ENCODE results near the gene TMEM125.

The TMEM125 gene

DNA sequence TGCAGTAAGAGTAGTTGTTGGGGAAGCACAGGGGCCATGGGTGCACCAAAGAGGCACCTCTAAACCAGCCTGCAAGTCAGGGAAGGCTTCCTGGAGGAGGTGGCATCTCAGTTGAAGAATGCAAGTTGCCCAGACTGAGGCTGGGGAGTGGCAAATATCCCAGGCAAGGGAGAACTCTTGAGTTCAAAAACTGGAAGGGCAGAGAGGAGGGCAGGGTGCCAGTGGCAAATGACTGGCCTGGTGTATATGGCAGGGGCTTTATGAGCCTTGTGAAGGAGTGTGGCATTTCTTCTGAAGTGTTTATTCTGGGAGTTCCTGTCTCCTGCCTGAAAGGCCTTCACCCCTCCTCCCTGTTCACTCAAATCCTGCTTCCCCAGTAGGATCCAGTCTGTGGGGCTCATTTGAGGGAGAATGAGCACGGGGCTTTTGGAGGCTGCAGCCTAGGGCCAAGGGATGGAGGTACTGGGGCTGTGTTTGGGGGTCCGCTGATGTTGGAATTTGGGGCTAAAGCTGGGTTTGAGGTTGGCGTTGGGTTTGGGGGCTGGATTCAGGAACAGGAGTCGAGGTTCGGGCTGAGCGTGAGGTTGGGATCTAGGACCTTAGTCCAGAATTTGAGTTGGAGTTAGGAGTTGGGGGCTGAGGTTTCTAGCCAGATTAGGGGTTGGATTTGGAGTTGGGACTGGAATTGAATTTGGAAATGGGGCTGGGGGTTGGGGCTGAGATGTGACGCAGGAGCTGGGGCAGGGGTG lies at the start of gene TMEM125:
TSS of gene TMEM125 (plus strand) at position 357 of the 749 bp plus-strand sequence. CDS start 2,740 bp downstream, outside the sequence.
- DNase-seq = no peak

GRCh38 chr1:43220905-43221778 lies 48.6 kb upstream of the TMEM125 start:
- no peak for DNase-seq

DNA sequence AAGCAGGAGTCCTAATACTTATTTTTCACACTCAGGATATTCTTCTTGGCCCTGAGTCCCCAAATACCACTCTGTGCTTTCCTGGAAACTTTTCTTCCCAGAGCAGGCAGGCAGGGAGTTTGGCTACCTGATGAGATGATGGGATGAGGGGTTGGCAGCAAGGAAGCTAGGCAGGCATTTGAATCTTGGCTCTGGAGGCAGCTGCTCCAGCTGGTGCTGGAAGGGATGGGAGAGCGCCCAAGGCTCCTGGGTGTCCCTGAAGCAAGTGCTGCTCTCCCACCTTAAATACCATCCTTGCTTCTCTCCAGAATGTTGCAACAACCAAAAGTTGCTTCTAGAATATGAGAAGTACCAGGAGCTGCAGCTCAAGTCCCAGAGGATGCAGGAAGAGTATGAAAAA lies 48.0 kb upstream of the TMEM125 start:
- no peak for DNase-seq

GRCh38 chr1:43222879-43223278 lies 46.9 kb upstream of the TMEM125 start:
- no peak for DNase-seq

GRCh38 chr1:43225168-43225567 lies 44.6 kb upstream of the TMEM125 start:
- no peak for DNase-seq

- DNase-seq = peak; percentile 58
Measured at GRCh38 chr1:43227143-43227764, 42.5 kb upstream of the TMEM125 start.

GRCh38 chr1:43229826-43230780 lies 39.7 kb upstream of the TMEM125 start:
- no peak for DNase-seq

DNA sequence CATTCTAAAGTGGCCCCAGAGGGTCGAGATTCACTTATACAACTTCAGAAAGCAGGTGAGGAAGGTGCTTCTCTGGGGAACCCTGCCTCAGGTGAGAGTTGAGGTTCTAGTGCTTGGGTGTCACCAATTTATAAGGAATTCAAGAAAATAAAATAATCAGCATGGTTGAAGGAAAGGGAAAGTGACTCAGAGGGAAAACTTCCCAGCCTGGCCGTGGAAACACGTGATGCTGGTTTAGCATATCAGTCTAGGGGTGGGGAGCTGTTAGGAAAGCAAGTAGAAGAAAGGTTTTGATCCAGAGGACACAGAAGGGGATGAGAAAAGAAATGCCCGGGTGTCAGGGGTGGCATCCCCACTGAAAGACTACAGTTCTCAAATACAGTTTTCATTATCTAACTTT lies 37.7 kb upstream of the TMEM125 start:
- DNase-seq = no peak

DNA sequence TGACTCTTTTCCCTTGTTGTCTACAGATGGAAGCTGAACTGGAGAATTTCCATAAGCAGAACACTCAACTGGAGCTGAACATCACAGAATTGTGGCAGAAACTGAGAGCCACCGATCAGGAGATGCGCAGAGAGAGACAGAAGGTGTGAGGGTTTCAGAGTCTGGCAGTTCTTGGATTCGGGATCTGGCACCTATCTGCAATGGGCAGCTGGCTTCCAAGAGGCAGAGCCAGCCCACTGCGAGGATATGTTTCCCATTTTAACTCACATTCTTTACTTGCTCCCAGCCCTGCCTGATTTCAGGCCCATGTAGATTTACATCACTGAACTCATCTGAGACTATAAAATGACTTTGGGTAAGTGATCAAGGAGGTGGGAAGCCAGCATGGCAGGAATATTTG lies 37.3 kb upstream of the TMEM125 start:
- no peak for DNase-seq

- no peak for DNase-seq
Measured at GRCh38 chr1:43233631-43234030, 36.2 kb upstream of the TMEM125 start.

DNA sequence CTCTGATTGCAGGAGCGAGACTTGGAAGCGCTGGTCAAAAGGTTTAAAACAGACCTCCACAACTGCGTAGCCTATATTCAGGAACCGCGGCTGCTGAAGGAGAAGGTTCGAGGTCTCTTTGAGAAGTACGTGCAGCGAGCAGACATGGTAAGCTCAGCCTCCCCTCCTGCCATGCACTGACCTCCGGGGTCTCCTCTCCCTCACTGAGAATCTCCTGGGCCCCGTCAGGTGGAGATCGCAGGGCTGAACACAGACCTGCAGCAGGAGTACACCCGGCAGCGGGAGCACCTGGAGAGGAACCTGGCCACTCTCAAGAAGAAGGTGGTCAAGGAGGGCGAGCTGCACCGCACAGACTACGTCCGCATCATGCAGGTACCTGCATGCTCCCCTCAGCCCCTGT lies 35.5 kb upstream of the TMEM125 start:
- no peak for DNase-seq

- no peak for DNase-seq
Measured at GRCh38 chr1:43235040-43235439, 34.7 kb upstream of the TMEM125 start.

GRCh38 chr1:43235451-43236121 lies 34.2 kb upstream of the TMEM125 start:
- DNase-seq = no peak

DNA sequence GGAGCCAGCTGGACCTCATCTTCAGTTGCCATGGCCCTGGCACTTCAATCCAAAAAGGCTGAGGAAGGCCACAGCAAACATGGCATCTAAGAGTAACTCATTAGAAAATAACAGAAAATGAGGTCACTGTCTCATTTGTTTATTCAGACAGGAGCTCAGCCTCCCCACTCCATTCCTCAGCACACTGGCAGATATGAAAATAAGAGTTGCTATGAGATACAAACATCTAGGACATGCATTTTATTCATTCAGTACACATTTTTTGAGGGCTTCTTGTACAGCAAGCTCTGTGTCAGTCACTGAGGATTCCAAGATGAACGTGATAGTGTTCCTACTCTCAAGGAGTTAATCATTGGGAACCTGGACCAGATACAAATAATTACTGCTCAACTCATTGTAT lies 32.7 kb upstream of the TMEM125 start:
- DNase-seq = no peak

DNA sequence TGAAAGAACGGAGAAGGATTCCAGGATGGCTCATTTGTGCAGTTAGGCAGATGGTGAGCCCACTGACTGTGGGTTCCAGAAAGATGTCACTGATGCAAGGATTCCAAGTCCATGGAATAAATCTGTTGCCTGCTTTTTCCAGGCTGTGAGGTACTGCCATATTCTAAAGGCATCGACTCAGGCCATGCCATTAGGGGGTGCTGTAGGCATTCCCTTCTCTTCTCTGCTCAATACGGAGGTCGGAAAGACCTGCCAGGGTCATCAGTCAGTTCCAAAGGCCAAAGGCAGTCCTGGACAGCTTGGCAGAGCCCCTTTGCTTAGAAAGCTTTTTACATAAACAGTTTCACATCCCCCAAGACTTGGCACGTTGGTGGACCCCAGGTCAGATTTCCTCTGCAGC lies 31.7 kb upstream of the TMEM125 start:
- DNase-seq = peak; percentile 63

- no peak for DNase-seq
Measured at GRCh38 chr1:43238991-43239469, 30.8 kb upstream of the TMEM125 start.

GRCh38 chr1:43239484-43239883 lies 30.3 kb upstream of the TMEM125 start:
- DNase-seq = no peak

DNA sequence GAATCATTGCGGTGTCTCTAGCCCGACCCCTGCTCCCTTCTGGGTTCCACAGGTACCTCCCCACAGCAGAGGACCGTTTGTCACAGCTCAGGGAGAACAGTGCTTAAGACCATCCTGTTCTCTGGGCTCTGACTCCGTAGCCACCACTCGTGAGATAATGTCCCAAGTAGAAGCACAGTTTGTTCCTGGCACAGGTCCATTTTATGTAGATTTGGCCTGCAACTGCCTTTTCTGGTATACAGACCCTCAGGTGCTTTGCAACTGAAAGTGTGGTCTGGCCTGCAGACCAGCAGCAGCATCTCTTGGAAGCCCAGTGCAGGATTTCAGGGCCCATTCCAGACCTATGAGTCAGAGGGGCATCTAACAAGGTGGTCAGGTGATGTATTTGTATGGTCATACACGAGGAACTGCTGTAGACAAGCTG lies 28.4 kb upstream of the TMEM125 start:
- no peak for DNase-seq

- DNase-seq = no peak
Measured at GRCh38 chr1:43243299-43243698, 26.5 kb upstream of the TMEM125 start.

DNA sequence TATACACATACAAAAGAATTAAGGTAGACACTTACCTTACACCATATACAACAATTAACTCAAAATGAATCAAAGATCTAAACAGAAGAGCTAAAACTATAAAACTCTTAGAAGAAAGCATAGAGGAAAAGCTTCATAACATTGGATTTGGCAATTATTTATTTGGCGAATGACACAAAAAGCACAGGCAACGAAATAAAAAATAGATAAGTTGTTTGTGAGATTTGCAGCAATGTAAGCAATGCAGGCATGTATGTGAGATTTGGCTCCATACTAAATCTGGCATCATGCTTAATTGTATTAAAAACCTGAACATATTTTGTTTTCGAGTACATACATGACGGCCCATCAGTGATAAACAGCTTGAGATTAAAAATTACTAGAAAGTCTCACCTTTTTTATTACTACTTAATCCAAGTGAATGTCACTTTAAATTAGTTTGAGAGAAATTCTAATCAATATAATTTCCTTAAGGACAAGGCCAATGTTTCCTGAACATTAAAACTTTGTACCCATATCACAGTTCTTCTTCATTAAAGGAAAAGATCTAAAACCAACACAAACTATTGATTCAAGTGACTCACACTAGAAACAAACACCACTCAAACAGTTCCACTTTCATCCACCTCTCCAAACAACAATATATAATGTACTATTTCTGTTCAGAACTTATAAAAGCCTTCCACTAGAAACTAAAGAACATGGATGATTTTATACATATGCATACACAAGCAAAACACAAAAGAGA lies 23.1 kb upstream of the TMEM125 start:
- DNase-seq = no peak

All from GDM1 (cell line).